HepG2 (cell line): ENCODE data around the gene KLHL28. TPM values are rescaled to one million over a fixed set of nuclear protein-coding genes. Genes with fewer than 3 reads are reported as not detected.

Experiments
- ATAC-seq: fragments of 200-7000 bp; cut with Tn5 transposase; 3 replicates; pipeline ENCODE4 v1.9.1; 2020; ENCODE audit warnings: mild to moderate bottlenecking, moderate library complexity
- BruUV-seq: library from RNA; stranded (reverse); fragments of 400-500 nt; replicated peaks from 2 replicates; lab custom pipeline; 2021; lab: Mats Ljungman, UMichigan
- CTCF ChIA-PET: fragments of 300-600 bp; formaldehyde crosslinking; extraction: SDS; loops from one replicate; lab custom pipeline; 2021; ENCODE audit warnings: low total read pairs, inconsistent platforms, low intra/inter-chr PET ratio; lab: Yijun Ruan, JAX
- POLR2A ChIA-PET: fragments of 350-600 bp; sonication (Branson Sonifier 250); formaldehyde crosslinking; loops from one replicate; lab custom pipeline; 2020; ENCODE audit warnings: antibody characterized with exemption, inconsistent platforms; lab: Yijun Ruan, JAX
- DNase-seq: peaks from one replicate; pipeline ENCODE4 v3.0.0-alpha.2; 2015; ENCODE audit warnings: low spot score
- FAIRE-seq: peaks from 3 replicates; lab custom pipeline; 2011; peaks lifted over from hg19 to GRCh38; lab: Jason Lieb, UNC
- H2AFZ ChIP-seq: one replicate; pipeline ENCODE4 v1.6.1; 2011; ENCODE audit warnings: low read length, inconsistent platforms
- H3K27ac ChIP-seq: fragments of 300-600 bp; 3 replicates; pipeline ENCODE4 v1.8.0; 2011; ENCODE audit warnings: mixed run types, mild to moderate bottlenecking, mixed read lengths, low read length, inconsistent platforms; ENCODE audit not compliant: insufficient read depth; ENCODE audit errors: extremely low read length
- H3K27me3 ChIP-seq, 2 experiments: fragments of 200-600 bp in 1 of 2; 2 replicates in 1 of 2; 3 replicates in 1 of 2; pipeline versions ENCODE4 v1.6.0 to v1.8.0; 2011; ENCODE audit warnings: low read length in 2 of 2, mild to moderate bottlenecking in 2 of 2, moderate library complexity in 2 of 2, inconsistent platforms in 1 of 2; ENCODE audit not compliant: insufficient read depth in 2 of 2, control insufficient read depth in 1 of 2
- H3K36me3 ChIP-seq, 2 experiments: fragments of 200-600 bp in 1 of 2; replicated peaks in 1 of 2; 2 replicates in 1 of 2; 3 replicates in 1 of 2; pipeline versions ENCODE4 v1.5.1 to v1.8.0; 2011; ENCODE audit warnings: low read length in 2 of 2, inconsistent platforms in 1 of 2; ENCODE audit not compliant: insufficient read depth in 2 of 2, control insufficient read depth in 1 of 2
- H3K4me1 ChIP-seq: 2 replicates; pipeline ENCODE4 v1.5.1; 2012; ENCODE audit warnings: low read length, inconsistent platforms; ENCODE audit not compliant: insufficient read depth
- H3K4me2 ChIP-seq: 2 replicates; pipeline ENCODE4 v1.6.0; 2011; ENCODE audit warnings: low read depth, low read length, inconsistent platforms
- H3K4me3 ChIP-seq, 3 experiments: fragments of 200-600 bp in 1 of 3; sonication (generic), shearing (Covaris generic) in 1 of 3; replicated peaks in 1 of 3; 2 replicates each; pipeline ENCODE4 v1.5.1; 2011 to 2016; ENCODE audit warnings: low read length in 3 of 3, inconsistent platforms in 2 of 3, low read depth in 2 of 3, mild to moderate bottlenecking in 2 of 3, control low read depth in 1 of 3, mixed read lengths in 1 of 3; ENCODE audit not compliant: insufficient read depth in 1 of 3
- H3K79me2 ChIP-seq: one replicate; pipeline ENCODE4 v1.6.1; 2011; ENCODE audit warnings: low read length, inconsistent platforms; ENCODE audit not compliant: insufficient read depth
- H3K9ac ChIP-seq: 2 replicates; pipeline ENCODE4 v1.6.0; 2011; ENCODE audit warnings: mild to moderate bottlenecking, low read depth, low read length, inconsistent platforms; ENCODE audit not compliant: insufficient read depth
- H3K9me3 ChIP-seq: 2 replicates; pipeline ENCODE4 v1.5.1; 2012; ENCODE audit warnings: mild to moderate bottlenecking, low read length
- H4K20me1 ChIP-seq: 2 replicates; pipeline ENCODE4 v1.6.0; 2011; ENCODE audit warnings: inconsistent platforms, mild to moderate bottlenecking, low read length, moderate library complexity; ENCODE audit not compliant: insufficient read depth
- BHLHE40 ChIP-seq: IDR thresholded peaks from 2 replicates; pipeline ENCODE4 v1.6.1; 2011; ENCODE audit warnings: low read length, improper control_type of control experiment
- CSRNP1 ChIP-seq: sonication (generic); formaldehyde crosslinking; IDR thresholded peaks from 2 replicates; pipeline ENCODE4 v1.8.1; 2023; ENCODE audit warnings: mild to moderate bottlenecking, missing genetic modification reagents
- EP300 ChIP-seq, 3 experiments: sonication (generic) in 1 of 3; formaldehyde crosslinking in 1 of 3; IDR thresholded peaks; 2 replicates each; pipeline versions ENCODE4 v1.5.1 to v1.6.1; 2011 to 2020; ENCODE audit warnings: low read depth in 2 of 3, low read length in 2 of 3, borderline replicate concordance in 1 of 3, improper control_type of control experiment in 1 of 3, mild to moderate bottlenecking in 1 of 3, missing genetic modification reagents in 1 of 3, moderate library complexity in 1 of 3
- GPN1 ChIP-seq: sonication (generic); formaldehyde crosslinking; IDR thresholded peaks from 2 replicates; pipeline ENCODE4 v1.5.1; 2020; ENCODE audit warnings: missing genetic modification reagents, borderline replicate concordance
- HMGA1 ChIP-seq: sonication (generic); formaldehyde crosslinking; conservative IDR thresholded peaks from 2 replicates; pipeline ENCODE4 v1.4.0; 2020; ENCODE audit warnings: missing genetic modification reagents
- NBN ChIP-seq: fragments of 450-650 bp; conservative IDR thresholded peaks from 2 replicates; pipeline ENCODE4 v1.6.1; 2017
- RFX3 ChIP-seq: IDR thresholded peaks from 2 replicates; pipeline ENCODE4 v1.6.1; 2016; ENCODE audit warnings: missing biosample characterization, missing genetic modification reagents
- THAP7 ChIP-seq: sonication (generic); formaldehyde crosslinking; IDR thresholded peaks from 2 replicates; pipeline ENCODE4 v1.8.1; 2023; ENCODE audit warnings: mild to moderate bottlenecking, missing genetic modification reagents
- YEATS4 ChIP-seq: sonication (generic); formaldehyde crosslinking; IDR thresholded peaks from 2 replicates; pipeline ENCODE4 v1.4.0; 2020; ENCODE audit warnings: missing genetic modification reagents, borderline replicate concordance
- ZBTB7B ChIP-seq: sonication (generic); formaldehyde crosslinking; IDR thresholded peaks from 2 replicates; pipeline ENCODE4 v1.4.0; 2020; ENCODE audit warnings: missing genetic modification reagents
- ZFP36 ChIP-seq: fragments of 150-350 bp; IDR thresholded peaks from 2 replicates; pipeline ENCODE4 v1.6.1; 2018; ENCODE audit warnings: borderline replicate concordance, low read length, low read depth; ENCODE audit not compliant: partially characterized antibody
- ZNF18 ChIP-seq: sonication (generic); formaldehyde crosslinking; IDR thresholded peaks from 2 replicates; pipeline ENCODE4 v1.8.0; 2022; ENCODE audit warnings: mild to moderate bottlenecking, missing genetic modification reagents; ENCODE audit not compliant: insufficient replicate concordance
- ZNF205 ChIP-seq: IDR thresholded peaks from 2 replicates; pipeline ENCODE4 v1.6.1; 2018; ENCODE audit warnings: missing biosample characterization, missing genetic modification reagents
- ZNF230 ChIP-seq: sonication (generic); formaldehyde crosslinking; IDR thresholded peaks from 2 replicates; pipeline ENCODE4 v1.4.0; 2020; ENCODE audit warnings: mild to moderate bottlenecking, missing genetic modification reagents
- ZNF772 ChIP-seq: sonication (generic); formaldehyde crosslinking; IDR thresholded peaks from 2 replicates; pipeline ENCODE4 v1.5.0; 2020; ENCODE audit warnings: mild to moderate bottlenecking, missing genetic modification reagents
- in situ Hi-C: cut with HindIII; loops from 2 replicates; pipeline ENCODE4 v1.10.0; 2017; ENCODE audit warnings: low pct_unique_long_range_greater_than_20kb; ENCODE audit not compliant: extremely low pct_ligation_motif_present
- intact Hi-C: fragments of 100-400 bp; cut with micrococcal nuclease; formaldehyde crosslinking; loops from one replicate; pipeline ENCODE4 v1.10.0; 2022; ENCODE audit not compliant: unreplicated experiment
- polyA plus RNA-seq, 8 experiments: library from polyadenylated mRNA; depleted of rRNA in 3 of 8; stranded (reverse) in 7 of 8; unstranded in 1 of 8; fragments of >200 nt; fragmentation: Illumina TruSeq in 4 of 8; extraction: Trizol in 4 of 8; gene quantifications; 2 replicates each; pipeline versions ENCODE4 v1.2.1 to v1.2.3, GENCODE V29; 2011 to 2016; ENCODE audit warnings: low read depth in 4 of 8, missing spikeins in 1 of 8, mixed read lengths in 1 of 8; ENCODE audit not compliant: insufficient read depth in 1 of 8
- total RNA-seq, 5 experiments: library from RNA; depleted of rRNA; stranded (reverse); fragments of >200 nt; fragmentation: Illumina TruSeq; extraction: Trizol; gene quantifications; 2 replicates each; pipeline ENCODE4 v1.2.3, GENCODE V29; 2016; ENCODE audit warnings: low read depth in 1 of 5

KLHL28 gene
- total and polyA plus RNA-seq, 2 of the 13 experiments (the other 11 are each of a cell fraction or from before 2014, with no cell fraction given), result 3.4 to 6.6 TPM

- Histone ChIP-seq H3K4me2 (no peak overlapping the region), H3K4me1 (no peaks in the 10 kb centered on the region), H3K9ac (no peak overlapping the region), H3K27me3 (no peaks in the 10 kb centered on the region), H3K27ac (no peak overlapping the region), H3K4me3 (no peak overlapping the region), H2AFZ (no peak overlapping the region), H3K79me2 (no peaks in the 10 kb centered on the region), H3K36me3 (peaks cover 0 to 19% of the 10 kb centered on the region in 2 experiments; a peak in 3 of 5 replicates), H3K9me3 (no peaks in the 10 kb centered on the region), H4K20me1 (no peaks in the 10 kb centered on the region)
- CTCF ChIA-PET, result no interaction called here
- ATAC-seq, result no peak
- POLR2A ChIA-PET, result no interaction called here
- intact Hi-C loops (no loop called here), in situ Hi-C loops (no loop called here)
- DNase-seq, result no peak
- TF ChIP-seq EP300 (IDR thresholded peaks at IDR 0.05; ENCODE audit: low read depth in 2 of 2, low read length in 2 of 2) (no peak), EP300 (CRISPR knock-in tag; IDR thresholded peaks at IDR 0.05; ENCODE audit: borderline replicate concordance) (no peak), YEATS4 (CRISPR knock-in tag) (no peak), NBN (no peak), ZNF205 (CRISPR knock-in tag) (no peak), ZNF772 (CRISPR knock-in tag) (no peak), THAP7 (CRISPR knock-in tag) (no peak), ZFP36 (no peak), BHLHE40 (no peak), ZNF18 (CRISPR knock-in tag) (no peak), ZNF230 (CRISPR knock-in tag) (no peak), HMGA1 (no peak), RFX3 (CRISPR knock-in tag) (no peak), ZBTB7B (CRISPR knock-in tag) (no peak), CSRNP1 (no peak), GPN1 (CRISPR knock-in tag) (no peak)
- BruUV-seq, result no TSS peak
- no peak for FAIRE-seq
These were observed 21.5 kb downstream of the KLHL28 start for GRCh38 chr14:44940211-44940610.
